H1 (cell line): ENCODE results near the gene CRPPA. TPM values are rescaled to one million over a fixed set of nuclear protein-coding genes. Genes with fewer than 3 reads are reported as not detected.

Experiments used
- CTCF ChIA-PET: fragments of 300-600 bp; sonication (Branson Sonifier 250); formaldehyde crosslinking; loops from one replicate; lab custom pipeline; 2021; ENCODE audit not compliant: partially characterized antibody; lab: Charles Lee
- POLR2A ChIA-PET: fragments of 300-600 bp; sonication (Branson Sonifier 250); formaldehyde crosslinking; loops from one replicate; lab custom pipeline; 2021; ENCODE audit warnings: inconsistent platforms; ENCODE audit not compliant: partially characterized antibody; lab: Charles Lee
- DNase-seq, 2 experiments: peaks; one replicate each; pipeline versions ENCODE4 v3.0.0 to v3.0.0-alpha.2; 2010 to 2022; ENCODE audit warnings: low spot score in 2 of 2, low read depth in 1 of 2, mixed read lengths in 1 of 2
- FAIRE-seq: peaks from 2 replicates; lab custom pipeline; 2011; peaks lifted over from hg19 to GRCh38; lab: Jason Lieb, UNC
- H2AFZ ChIP-seq: 2 replicates; pipeline ENCODE4 v1.8.1; 2012; ENCODE audit warnings: low read length, inconsistent platforms
- H2AK5ac ChIP-seq: 2 replicates; pipeline ENCODE4 v1.6.1; 2013; ENCODE audit warnings: low read depth, low read length
- H2BK120ac ChIP-seq: replicated peaks from 2 replicates; pipeline ENCODE3; 2013; ENCODE audit warnings: low read depth, low read length, inconsistent platforms
- H2BK12ac ChIP-seq: 2 replicates; pipeline ENCODE4 v1.6.1; 2013; ENCODE audit warnings: low read depth, low read length
- H2BK15ac ChIP-seq: 2 replicates; pipeline ENCODE4 v1.6.1; 2013; ENCODE audit warnings: low read length
- H2BK20ac ChIP-seq: 2 replicates; pipeline ENCODE4 v1.6.1; 2013; ENCODE audit warnings: low read length
- H2BK5ac ChIP-seq: 2 replicates; pipeline ENCODE4 v1.6.1; 2013; ENCODE audit warnings: low read depth, low read length
- H3K14ac ChIP-seq: 2 replicates; pipeline ENCODE4 v1.6.1; 2013; ENCODE audit warnings: inconsistent platforms; ENCODE audit not compliant: insufficient read length
- H3K18ac ChIP-seq: 2 replicates; pipeline ENCODE4 v1.6.1; 2013; ENCODE audit warnings: low read length; ENCODE audit errors: extremely low read depth
- H3K23ac ChIP-seq: 2 replicates; pipeline ENCODE4 v1.6.1; 2013; ENCODE audit warnings: inconsistent platforms; ENCODE audit not compliant: insufficient read length
- H3K23me2 ChIP-seq: 2 replicates; pipeline ENCODE4 v1.6.1; 2013; ENCODE audit warnings: low read depth, low read length
- H3K27ac ChIP-seq: 2 replicates; pipeline ENCODE4 v1.6.1; 2011; ENCODE audit warnings: low read depth, low read length, inconsistent platforms
- H3K27me3 ChIP-seq, 4 experiments: replicated peaks in 1 of 4; 1 replicate in 1 of 4; 2 replicates in 3 of 4; pipeline versions ENCODE4 v1.6.1 to v1.8.1; 2011 to 2013; ENCODE audit warnings: low read length in 3 of 4, mild to moderate bottlenecking in 3 of 4, inconsistent platforms in 2 of 4, mixed read lengths in 2 of 4, moderate library complexity in 1 of 4; ENCODE audit not compliant: control insufficient read depth in 3 of 4, insufficient read depth in 3 of 4; ENCODE audit errors: extremely low read depth in 1 of 4
- H3K36me3 ChIP-seq, 4 experiments: 2 replicates each; pipeline versions ENCODE4 v1.6.1 to v1.8.1; 2011 to 2013; ENCODE audit warnings: mild to moderate bottlenecking in 4 of 4, low read length in 3 of 4, moderate library complexity in 2 of 4, control low read depth in 1 of 4, inconsistent platforms in 1 of 4; ENCODE audit not compliant: insufficient read depth in 4 of 4, control insufficient read depth in 2 of 4
- H3K4ac ChIP-seq: replicated peaks from 2 replicates; pipeline ENCODE3; 2013; ENCODE audit warnings: low read length, low read depth, mixed read lengths, inconsistent platforms; ENCODE audit not compliant: insufficient read length
- H3K4me1 ChIP-seq, 4 experiments: replicated peaks in 1 of 4; 1 replicate in 1 of 4; 2 replicates in 3 of 4; pipeline versions ENCODE4 v1.6.1 to v1.8.1; 2011 to 2013; ENCODE audit warnings: low read length in 3 of 4, inconsistent platforms in 2 of 4, mixed read lengths in 1 of 4; ENCODE audit not compliant: insufficient read depth in 4 of 4, control insufficient read depth in 3 of 4
- H3K4me2 ChIP-seq, 2 experiments: 2 replicates each; pipeline versions ENCODE4 v1.6.1 to v1.8.1; 2011 to 2013; ENCODE audit warnings: low read depth in 2 of 2, low read length in 2 of 2, control low read depth in 1 of 2, inconsistent platforms in 1 of 2, mild to moderate bottlenecking in 1 of 2; ENCODE audit not compliant: insufficient read depth in 1 of 2
- H3K4me3 ChIP-seq, 4 experiments: fragments of 200-600, 300-600 bp in 1 of 4; sonication (generic), shearing (Covaris generic), sonication (Bioruptor Twin) in 1 of 4; 2 replicates each; pipeline versions ENCODE4 v1.5.1 to v1.8.1; 2011 to 2016; ENCODE audit warnings: low read length in 4 of 4, low read depth in 3 of 4, control low read depth in 2 of 4, inconsistent platforms in 2 of 4, mild to moderate bottlenecking in 2 of 4, mixed read lengths in 1 of 4, moderate library complexity in 1 of 4; ENCODE audit not compliant: insufficient read depth in 2 of 4; ENCODE audit errors: extremely low read depth in 1 of 4
- H3K56ac ChIP-seq: replicated peaks from 2 replicates; pipeline ENCODE3; 2013; ENCODE audit warnings: low read depth, mild to moderate bottlenecking, mixed read lengths, low read length, inconsistent platforms; ENCODE audit not compliant: insufficient read length
- H3K79me1 ChIP-seq: 2 replicates; pipeline ENCODE4 v1.6.1; 2013; ENCODE audit warnings: low read depth, low read length, control low read depth
- H3K79me2 ChIP-seq, 2 experiments: 2 replicates each; pipeline versions ENCODE4 v1.6.1 to v1.8.1; 2012 to 2013; ENCODE audit warnings: low read length in 2 of 2, mild to moderate bottlenecking in 2 of 2, inconsistent platforms in 1 of 2; ENCODE audit not compliant: insufficient read depth in 2 of 2, control insufficient read depth in 1 of 2
- H3K9ac ChIP-seq, 4 experiments: replicated peaks in 1 of 4; 1 replicate in 1 of 4; 2 replicates in 3 of 4; pipeline versions ENCODE4 v1.6.1 to v1.8.1; 2011 to 2013; ENCODE audit warnings: low read depth in 3 of 4, low read length in 3 of 4, control low read depth in 2 of 4, mild to moderate bottlenecking in 2 of 4, moderate library complexity in 2 of 4, inconsistent platforms in 1 of 4; ENCODE audit errors: extremely low read depth in 1 of 4
- H3K9me3 ChIP-seq, 2 experiments: 2 replicates each; pipeline versions ENCODE4 v1.6.1 to v1.8.1; 2012 to 2013; ENCODE audit warnings: mild to moderate bottlenecking in 2 of 2, moderate library complexity in 2 of 2, control low read depth in 1 of 2, inconsistent platforms in 1 of 2, low read depth in 1 of 2, low read length in 1 of 2, mixed read lengths in 1 of 2; ENCODE audit not compliant: insufficient read depth in 2 of 2
- H4K20me1 ChIP-seq, 2 experiments: replicated peaks in 1 of 2; 2 replicates each; pipeline versions ENCODE3 to v1.8.1; 2011 to 2013; ENCODE audit warnings: inconsistent platforms in 2 of 2, low read length in 2 of 2, mild to moderate bottlenecking in 1 of 2; ENCODE audit not compliant: insufficient read depth in 2 of 2, control insufficient read depth in 1 of 2
- H4K5ac ChIP-seq: 2 replicates; pipeline ENCODE4 v1.6.1; 2013; ENCODE audit warnings: low read length, low read depth, mixed read lengths, inconsistent platforms; ENCODE audit not compliant: insufficient read length
- H4K8ac ChIP-seq: 2 replicates; pipeline ENCODE4 v1.8.0; 2013; ENCODE audit warnings: mild to moderate bottlenecking, moderate library complexity, low read length, inconsistent platforms; ENCODE audit not compliant: insufficient read depth; ENCODE audit errors: extremely low read depth
- H4K91ac ChIP-seq: replicated peaks from 2 replicates; pipeline ENCODE3; 2013; ENCODE audit warnings: low read length, mixed read lengths, inconsistent platforms; ENCODE audit not compliant: insufficient read length
- CHD1 ChIP-seq: IDR thresholded peaks from 2 replicates; pipeline ENCODE4 v1.6.1; 2012; ENCODE audit warnings: low read depth, low read length, improper control_type of control experiment
- JUN ChIP-seq: IDR thresholded peaks from 2 replicates; pipeline ENCODE4 v1.6.1; 2011; ENCODE audit warnings: low read depth, mild to moderate bottlenecking, improper control_type of control experiment, low read length
- MAFK ChIP-seq: IDR thresholded peaks from 2 replicates; pipeline ENCODE4 v1.6.1; 2012; ENCODE audit warnings: low read depth, mild to moderate bottlenecking, improper control_type of control experiment, low read length
- POLR2A ChIP-seq, 2 experiments: IDR thresholded peaks; 1 replicate in 1 of 2; 2 replicates in 1 of 2; pipeline ENCODE4 v1.6.1; 2011; ENCODE audit warnings: low read depth in 2 of 2, low read length in 2 of 2, mild to moderate bottlenecking in 2 of 2; ENCODE audit errors: control extremely low read depth in 1 of 2
- RXRA ChIP-seq: IDR thresholded peaks from 2 replicates; pipeline ENCODE4 v1.6.1; 2011; ENCODE audit warnings: low read depth, mild to moderate bottlenecking, low read length, moderate library complexity; ENCODE audit not compliant: insufficient read depth
- SP1 ChIP-seq: IDR thresholded peaks from 2 replicates; pipeline ENCODE4 v1.6.1; 2011; ENCODE audit warnings: low read depth, low read length
- TBP ChIP-seq: IDR thresholded peaks from 2 replicates; pipeline ENCODE4 v1.6.1; 2011; ENCODE audit warnings: low read depth, low read length, improper control_type of control experiment
- YY1 ChIP-seq: IDR thresholded peaks from 2 replicates; pipeline ENCODE4 v1.6.1; 2011; ENCODE audit warnings: low read depth, mild to moderate bottlenecking, low read length
- WGBS, 2 experiments: shearing (Covaris generic) in 1 of 2; methylation state at CpG; one replicate each; pipeline versions ENCODE4 v1.1.6 to v1.1.7; 2013 to 2015; ENCODE audit warnings: low lambda C conversion rate in 2 of 2, mixed read lengths in 2 of 2, inconsistent platforms in 1 of 2, low coverage in 1 of 2, missing lambda C conversion rate in 1 of 2; ENCODE audit not compliant: insufficient replicate concordance in 2 of 2, insufficient coverage in 1 of 2, insufficient read length in 1 of 2; ENCODE audit errors: extremely low coverage in 1 of 2, missing lambda C conversion rate in 1 of 2; 5-methylcytosine and 5-hydroxymethylcytosine counted together
- polyA plus RNA-seq, 7 experiments: library from polyadenylated mRNA; depleted of rRNA in 3 of 7; stranded (reverse) in 5 of 7; unstranded in 2 of 7; fragments of >200 nt in 5 of 7; fragments of 200-250 nt in 2 of 7; gene quantifications; 1 replicate in 5 of 7; 2 replicates in 1 of 7; 4 replicates in 1 of 7; pipeline versions ENCODE4 v1.2.1 to v1.2.3, GENCODE V29; 2011 to 2013; ENCODE audit warnings: missing spikeins in 2 of 7, mixed read lengths in 2 of 7
- total RNA-seq: library from RNA; stranded (reverse); fragmentation: NEBNext Ultra II Directional; extraction: Animal tissue kit (Norgen Biotek cat#: 25700); gene quantifications from 2 replicates; pipeline ENCODE4 v1.2.1, GENCODE V29; 2021
- TF ChIP-seq, protein P1 (sequence below): IDR thresholded peaks from 2 replicates; pipeline ENCODE4 v1.6.1; 2012; ENCODE audit warnings: inconsistent platforms
- TF ChIP-seq, protein P2 (sequence below), 3 experiments: IDR thresholded peaks; 1 replicate in 2 of 3; 2 replicates in 1 of 3; pipeline versions ENCODE4 v1.5.1 to v1.6.1; 2011; ENCODE audit warnings: low read length in 3 of 3, mild to moderate bottlenecking in 3 of 3, inconsistent platforms in 2 of 3, low read depth in 1 of 3, moderate library complexity in 1 of 3; ENCODE audit not compliant: insufficient read depth in 1 of 3; ENCODE audit errors: control extremely low read depth in 1 of 3

The CRPPA gene
- total and polyA plus RNA-seq, 2 of the 8 experiments (the other 6 are each of a cell fraction or from before 2014, with no cell fraction given), result 0.23 to 0.39 TPM

DNA sequence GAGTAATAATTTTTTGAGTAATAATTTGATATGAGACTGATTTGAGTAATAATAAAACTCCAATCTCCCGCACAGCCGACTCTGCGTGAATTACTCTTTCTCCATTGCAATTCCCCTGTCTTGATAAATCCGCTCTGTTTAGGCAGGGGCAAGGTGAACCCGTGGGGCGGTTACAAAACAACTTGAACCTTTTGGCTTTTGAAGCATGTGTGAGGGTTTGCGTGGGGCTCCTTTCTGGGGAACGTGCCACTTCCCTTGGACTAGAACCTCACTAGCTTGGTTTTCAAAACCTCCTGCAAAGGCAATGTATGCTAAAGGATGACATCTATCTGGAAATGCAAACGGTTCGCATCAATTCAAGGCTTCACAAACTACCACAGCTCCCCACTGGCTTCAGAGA is 1.5 kb downstream of the CRPPA start:
- Histone ChIP-seq H4K20me1 (no peaks in the 10 kb centered on the region), H3K4me2 (peak overlapping the region; percentile 76 to 88), H3K4ac (no peak overlapping the region), H2BK20ac (no peak overlapping the region), H2BK12ac (no peak overlapping the region), H3K4me3 (peak overlapping the region; percentile 55 to 81 (median 72); a peak in 5 of 8 replicates), H3K23ac (no peak overlapping the region), H2AFZ (peak overlapping the region; percentile 97), H4K91ac (no peak overlapping the region), H3K79me1 (no peaks in the 10 kb centered on the region), H3K9ac (no peak overlapping the region), H3K27me3 (peaks cover 0 to 10% (median 4%) of the 10 kb centered on the region in 4 experiments; a peak in 3 of 7 replicates), H3K4me1 (peaks cover 0 to 5% (median 2%) of the 10 kb centered on the region in 4 experiments; a peak in 1 of 7 replicates), H2BK5ac (no peak overlapping the region), H4K5ac (no peak overlapping the region), H3K23me2 (peaks cover 15% of the 10 kb centered on the region), H3K14ac (no peak overlapping the region), H2BK15ac (no peak overlapping the region), H3K27ac (no peak overlapping the region), H3K36me3 (no peaks in the 10 kb centered on the region), H3K56ac (no peak overlapping the region), H2AK5ac (no peak overlapping the region), H2BK120ac (no peak overlapping the region)
- WGBS, 2 experiments, result 87% methylated on average over 10 of the region's 10 CpGs; no CpG with 5 or more reads in 1 of the 2 experiments
- DNase-seq, result no peak
- FAIRE-seq, result no peak
- CTCF ChIA-PET, result interaction anchor here (0.5 to 6.6 kb wide), 6 partner anchors 14 to 717 kb away, joined by 3 to 40 read pairs (median 4); no protein-coding TSS in a partner anchor
- TF ChIP-seq, protein P1, sequence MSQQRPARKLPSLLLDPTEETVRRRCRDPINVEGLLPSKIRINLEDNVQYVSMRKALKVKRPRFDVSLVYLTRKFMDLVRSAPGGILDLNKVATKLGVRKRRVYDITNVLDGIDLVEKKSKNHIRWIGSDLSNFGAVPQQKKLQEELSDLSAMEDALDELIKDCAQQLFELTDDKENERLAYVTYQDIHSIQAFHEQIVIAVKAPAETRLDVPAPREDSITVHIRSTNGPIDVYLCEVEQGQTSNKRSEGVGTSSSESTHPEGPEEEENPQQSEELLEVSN, result no peak
- no peak for TF ChIP-seq SP1
- no peak for TF ChIP-seq MAFK
- TF ChIP-seq JUN, result no peak
- TF ChIP-seq RXRA, result no peak
- TF ChIP-seq POLR2A (IDR thresholded peaks at IDR 0.05; ENCODE audit: control extremely low read depth in 1 of 2, low read depth in 2 of 2, low read length in 2 of 2), result no peak
- TF ChIP-seq CHD1, result no peak
- no peak for TF ChIP-seq YY1
- TF ChIP-seq, protein P2, sequence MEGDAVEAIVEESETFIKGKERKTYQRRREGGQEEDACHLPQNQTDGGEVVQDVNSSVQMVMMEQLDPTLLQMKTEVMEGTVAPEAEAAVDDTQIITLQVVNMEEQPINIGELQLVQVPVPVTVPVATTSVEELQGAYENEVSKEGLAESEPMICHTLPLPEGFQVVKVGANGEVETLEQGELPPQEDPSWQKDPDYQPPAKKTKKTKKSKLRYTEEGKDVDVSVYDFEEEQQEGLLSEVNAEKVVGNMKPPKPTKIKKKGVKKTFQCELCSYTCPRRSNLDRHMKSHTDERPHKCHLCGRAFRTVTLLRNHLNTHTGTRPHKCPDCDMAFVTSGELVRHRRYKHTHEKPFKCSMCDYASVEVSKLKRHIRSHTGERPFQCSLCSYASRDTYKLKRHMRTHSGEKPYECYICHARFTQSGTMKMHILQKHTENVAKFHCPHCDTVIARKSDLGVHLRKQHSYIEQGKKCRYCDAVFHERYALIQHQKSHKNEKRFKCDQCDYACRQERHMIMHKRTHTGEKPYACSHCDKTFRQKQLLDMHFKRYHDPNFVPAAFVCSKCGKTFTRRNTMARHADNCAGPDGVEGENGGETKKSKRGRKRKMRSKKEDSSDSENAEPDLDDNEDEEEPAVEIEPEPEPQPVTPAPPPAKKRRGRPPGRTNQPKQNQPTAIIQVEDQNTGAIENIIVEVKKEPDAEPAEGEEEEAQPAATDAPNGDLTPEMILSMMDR (IDR thresholded peaks at IDR 0.05; ENCODE audit: control extremely low read depth in 1 of 3, insufficient read depth in 1 of 3, low read depth in 1 of 3, low read length in 3 of 3), result no peak
- TF ChIP-seq TBP, result no peak
- TF ChIP-seq, all 59 proteins: peak for 0
- no peaks in the 10 kb centered on the region for H3K79me2 ChIP-seq
- no peak overlapping the region for H3K18ac ChIP-seq
- no peaks in the 10 kb centered on the region for H3K9me3 ChIP-seq
- POLR2A ChIA-PET, result interaction anchor here (0.9 to 1.9 kb wide), 3 partner anchors 13 to 145 kb away, joined by 3 to 5 read pairs (median 5); no protein-coding TSS in a partner anchor
- H4K8ac ChIP-seq, result no peak overlapping the region
